Stimulated activated naive B cell treated with anti-CD40 and anti-IgM and Interleukin-4, amounts not matched to agents 10 μg/mL and 1 μg/mL and 100 μg/mL, for 72 hours (primary cell): ENCODE measurements around the gene RBM47.
"Not testable (repeated sequence)": the region's sequence is repeated elsewhere in the genome, so short reads cannot be mapped to it uniquely, and the experiment has no call there.

Experiments
- ATAC-seq, 2 donors: fragments of 150-1000 bp; cut with Tn5 transposase; replicated peaks; 2 replicates each; pipeline ENCODE4 v1.10.0; 2021; ENCODE audit warnings: moderate library complexity in 1 of 2
- DNase-seq: peaks from one replicate; pipeline ENCODE4 v3.0.0; 2021
- H3K27ac Mint-ChIP-seq: one replicate; pipeline ENCODE4 v1.8.0; 2022; ENCODE audit warnings: mild to moderate bottlenecking, mixed read lengths
- H3K27me3 Mint-ChIP-seq, 2 donors: one replicate each; pipeline ENCODE4 v1.8.0; 2022; ENCODE audit warnings: mixed read lengths in 2 of 2
- H3K36me3 Mint-ChIP-seq, 2 donors: one replicate each; pipeline ENCODE4 v1.8.0; 2022; ENCODE audit warnings: mixed read lengths in 2 of 2, mild to moderate bottlenecking in 1 of 2
- H3K4me1 Mint-ChIP-seq, 2 donors: one replicate each; pipeline ENCODE4 v1.8.0; 2022; ENCODE audit warnings: mixed read lengths in 2 of 2, mild to moderate bottlenecking in 1 of 2
- H3K4me3 Mint-ChIP-seq, 2 donors: one replicate each; pipeline ENCODE4 v1.8.0; 2022; ENCODE audit warnings: mild to moderate bottlenecking in 2 of 2, mixed read lengths in 2 of 2, moderate library complexity in 1 of 2
- H3K9me3 Mint-ChIP-seq, 2 donors: one replicate each; pipeline ENCODE4 v1.8.0; 2022; ENCODE audit warnings: mixed read lengths in 2 of 2, mild to moderate bottlenecking in 1 of 2

RBM47 gene

DNA sequence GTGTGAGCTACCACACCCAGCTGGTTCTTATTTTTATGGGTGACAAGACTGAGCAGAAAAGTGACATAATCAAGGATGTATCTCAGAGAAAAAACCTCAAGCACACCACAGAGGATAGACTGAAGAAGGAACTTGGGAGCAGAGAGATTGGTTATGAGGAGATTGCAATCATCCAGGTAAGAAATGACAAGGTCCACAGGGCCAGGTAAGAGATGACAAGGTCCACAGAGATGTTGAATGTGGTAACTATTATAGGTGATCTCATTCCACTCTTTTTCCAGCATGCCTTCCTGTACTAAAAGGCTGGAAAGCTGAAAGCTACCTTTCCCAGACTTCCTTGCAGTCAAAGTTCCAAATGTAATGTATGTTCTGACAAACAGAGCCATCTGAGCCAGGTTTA is 15.9 kb upstream of the RBM47 start:
- Mint-ChIP-seq H3K9me3 (no peaks in the 10 kb centered on the region), H3K36me3 (no peaks in the 10 kb centered on the region), H3K4me1 (peaks cover 0 to 6% of the 10 kb centered on the region in 2 donors), H3K4me3 (no peak overlapping the region), H3K27ac (no peak overlapping the region), H3K27me3 (peaks cover 0 to 7% of the 10 kb centered on the region in 2 donors)
- ATAC-seq (no peak), DNase-seq (no peak)

DNA sequence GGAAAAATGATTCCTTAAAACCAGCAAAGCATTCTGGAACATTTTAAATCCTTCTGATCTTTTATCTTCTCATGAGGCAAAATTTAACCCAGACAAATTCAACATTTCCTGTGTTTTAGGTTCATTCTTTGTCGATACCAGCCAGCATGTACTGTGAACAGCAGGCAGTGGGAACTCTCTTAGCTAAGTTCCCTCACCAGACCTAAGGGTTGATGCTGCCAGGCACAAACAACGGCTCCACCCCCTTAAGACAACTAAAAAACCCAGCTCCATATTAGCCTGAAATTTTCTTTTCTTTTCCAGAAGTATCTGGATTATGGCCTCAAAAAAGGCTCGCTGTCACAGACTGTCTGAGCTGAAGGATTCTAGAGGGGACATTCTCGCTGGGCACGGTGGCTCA is 2.4 kb upstream of the RBM47 start:
- Mint-ChIP-seq H3K36me3 (peaks cover 0 to 3% of the 10 kb centered on the region in 2 donors), H3K27me3 (peaks cover 5 to 17% of the 10 kb centered on the region in 2 donors), H3K4me3 (no peak overlapping the region), H3K9me3 (no peaks in the 10 kb centered on the region), H3K27ac (no peak overlapping the region), H3K4me1 (peaks cover 14 to 32% of the 10 kb centered on the region in 2 donors)
- DNase-seq (no peak), ATAC-seq (no peak)

DNA sequence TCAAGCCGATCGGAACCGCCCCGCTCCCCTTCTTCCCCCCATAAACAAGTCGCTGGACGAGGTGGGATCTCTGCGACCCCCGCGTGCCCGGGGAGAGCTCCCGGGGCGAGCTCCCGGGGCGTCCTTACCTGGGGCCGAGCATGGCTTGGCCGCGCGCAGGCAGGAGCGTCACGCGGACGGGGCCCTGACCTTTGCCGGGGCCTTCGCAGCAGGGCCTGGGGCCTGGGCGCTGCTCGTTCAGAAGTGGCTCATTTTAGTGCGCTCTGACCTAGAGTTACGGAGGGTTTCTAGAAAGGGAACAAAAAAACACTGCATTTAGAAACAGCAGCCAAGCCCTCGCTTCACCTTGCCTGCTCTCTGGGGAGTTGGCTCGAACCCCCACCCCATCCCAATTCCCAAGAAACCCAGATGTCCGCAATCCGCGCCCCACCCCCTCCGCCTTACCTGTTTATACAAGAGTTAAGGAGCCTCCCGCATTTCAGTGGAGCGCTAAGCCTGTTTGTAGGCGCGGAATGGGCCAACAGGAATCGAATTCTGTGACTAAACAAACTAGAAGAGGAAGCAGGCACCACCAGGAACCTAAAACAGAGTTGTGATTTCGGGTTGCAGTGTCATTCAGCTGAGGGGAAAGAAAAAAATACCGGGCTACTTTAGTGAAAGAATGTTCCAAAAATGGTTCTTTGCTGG is 814 bp upstream of the RBM47 start:
- H3K4me1 Mint-ChIP-seq: peaks cover 16 to 45% of the 10 kb centered on the region in 2 donors
- peaks cover 12 to 18% of the 10 kb centered on the region in 2 donors for H3K27me3 Mint-ChIP-seq
- peak overlapping the region; percentile 93 to 95 for H3K4me3 Mint-ChIP-seq
- H3K9me3 Mint-ChIP-seq: no peaks in the 10 kb centered on the region
- peaks cover 3 to 15% of the 10 kb centered on the region in 2 donors for H3K36me3 Mint-ChIP-seq
- DNase-seq (peak; percentile 48), ATAC-seq (peak; percentile 91 to 93)
- peak overlapping the region; percentile 97 for H3K27ac Mint-ChIP-seq

DNA sequence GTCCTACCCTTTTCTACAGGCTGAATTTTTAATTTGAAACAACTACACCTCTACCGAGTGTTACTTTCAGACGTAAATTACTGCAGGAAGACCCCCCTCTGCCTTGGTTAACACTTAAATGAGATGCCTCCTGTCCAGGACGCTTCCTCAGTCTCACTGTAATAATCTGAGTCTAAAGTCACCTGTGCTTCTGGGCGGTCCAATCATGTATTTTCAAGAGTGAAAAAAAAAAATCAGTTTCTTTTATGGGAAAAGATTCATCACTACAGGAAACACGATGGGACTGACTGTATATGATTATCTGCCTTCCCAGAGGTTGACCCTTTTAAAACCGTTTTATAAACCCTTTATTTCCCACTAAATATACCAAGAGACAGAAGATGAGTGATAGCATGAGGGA is 776 bp downstream of the RBM47 start:
- Mint-ChIP-seq H3K4me1 (peaks cover 18 to 45% of the 10 kb centered on the region in 2 donors), H3K27me3 (peaks cover 12 to 18% of the 10 kb centered on the region in 2 donors), H3K9me3 (no peaks in the 10 kb centered on the region), H3K36me3 (peaks cover 3 to 15% of the 10 kb centered on the region in 2 donors), H3K27ac (no peak overlapping the region), H3K4me3 (peak overlapping the region; percentile 93 to 95)
- DNase-seq: no peak
- ATAC-seq: no peak

DNA sequence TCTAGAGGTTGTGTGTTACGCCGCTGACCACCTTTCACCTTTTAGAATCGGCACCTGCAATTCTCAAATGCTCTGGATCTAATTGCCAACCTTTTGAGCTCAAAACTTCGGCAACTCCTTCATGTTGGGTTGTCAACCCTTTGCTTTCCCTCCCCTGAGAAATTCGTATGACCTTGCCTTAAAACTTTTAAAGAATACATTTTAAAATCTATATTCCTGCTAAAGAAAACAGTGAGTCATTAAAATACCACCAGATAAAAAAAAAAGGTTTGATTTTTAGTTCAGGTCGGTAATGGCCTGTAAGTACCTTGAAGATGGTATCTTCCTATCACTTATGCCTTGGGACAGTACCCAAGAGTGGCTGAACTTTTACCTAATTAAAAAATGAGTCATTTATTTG is 1.3 kb downstream of the RBM47 start:
- Mint-ChIP-seq H3K27me3 (peaks cover 12 to 18% of the 10 kb centered on the region in 2 donors), H3K36me3 (peaks cover 3 to 15% of the 10 kb centered on the region in 2 donors), H3K4me1 (peaks cover 19 to 45% of the 10 kb centered on the region in 2 donors)
- DNase-seq, ATAC-seq, H3K27ac Mint-ChIP-seq, H3K4me3 Mint-ChIP-seq, H3K9me3 Mint-ChIP-seq: not testable (repeated sequence)

DNA sequence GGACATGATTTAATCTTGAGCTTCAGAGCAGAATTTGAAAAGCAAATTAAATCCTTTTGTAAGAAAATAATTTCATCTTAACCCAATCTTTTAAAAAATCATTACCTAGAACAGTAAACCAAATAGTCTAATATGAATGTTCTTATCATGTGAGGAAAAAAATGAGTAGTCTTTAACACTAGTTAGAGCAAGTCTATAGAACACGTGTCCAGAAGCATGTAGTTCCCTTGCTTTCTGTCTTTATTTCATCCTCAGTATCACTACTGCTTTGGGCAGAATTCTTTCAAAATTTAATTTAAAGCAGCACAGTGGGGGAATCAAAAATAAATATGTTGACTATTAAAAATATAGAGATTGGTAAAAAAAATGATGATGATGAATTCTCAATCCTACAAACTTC is 2.1 kb downstream of the RBM47 start:
- Mint-ChIP-seq H3K36me3 (peaks cover 5 to 15% of the 10 kb centered on the region in 2 donors), H3K4me1 (peaks cover 24 to 50% of the 10 kb centered on the region in 2 donors), H3K9me3 (no peaks in the 10 kb centered on the region), H3K4me3 (no peak overlapping the region), H3K27me3 (peaks cover 12 to 18% of the 10 kb centered on the region in 2 donors), H3K27ac (no peak overlapping the region)
- ATAC-seq (no peak), DNase-seq (no peak)

DNA sequence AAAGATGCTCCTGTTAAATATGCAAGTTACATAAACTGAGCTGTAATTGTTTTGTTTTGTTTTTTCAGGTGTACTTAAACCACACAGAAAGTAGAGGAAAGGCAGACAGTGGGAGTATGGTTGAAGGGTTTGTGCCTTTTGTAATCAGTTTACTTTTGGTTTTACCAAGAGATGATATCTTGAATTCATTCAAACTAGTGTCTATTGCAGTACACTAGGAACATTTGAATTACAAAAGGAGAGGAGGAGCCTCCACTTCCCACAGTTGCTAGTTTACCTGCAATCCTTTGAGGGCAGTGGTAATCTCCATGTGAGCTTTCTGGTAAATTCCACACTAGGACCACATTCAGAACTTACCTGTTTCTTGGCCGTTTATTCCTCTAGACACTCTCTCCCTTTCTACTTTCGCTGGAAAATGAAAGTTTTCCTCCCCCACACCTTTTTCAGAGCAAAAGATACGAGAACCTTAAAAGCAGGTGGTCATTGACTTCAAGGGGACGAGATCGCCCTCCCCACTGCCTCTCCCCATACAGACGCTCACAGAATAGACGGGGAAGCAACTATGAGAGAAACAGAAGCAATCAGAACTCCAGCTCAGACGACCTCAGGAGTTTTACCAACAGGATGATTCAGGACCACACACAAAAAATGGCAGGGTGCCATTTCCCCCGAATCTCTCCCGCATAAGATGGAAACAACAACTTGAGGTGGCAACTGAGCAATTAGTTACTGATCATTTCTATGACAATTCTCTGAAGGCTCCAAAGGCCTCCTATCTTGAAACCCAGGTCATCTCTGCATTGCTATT is 3.3 kb downstream of the RBM47 start:
- Mint-ChIP-seq H3K36me3 (peaks cover 5 to 21% of the 10 kb centered on the region in 2 donors), H3K4me1 (peaks cover 29 to 59% of the 10 kb centered on the region in 2 donors), H3K27ac (no peak overlapping the region), H3K9me3 (peaks cover 4 to 5% of the 10 kb centered on the region in 2 donors), H3K4me3 (no peak overlapping the region), H3K27me3 (peaks cover 12 to 18% of the 10 kb centered on the region in 2 donors)
- ATAC-seq: no peak
- no peak for DNase-seq

DNA sequence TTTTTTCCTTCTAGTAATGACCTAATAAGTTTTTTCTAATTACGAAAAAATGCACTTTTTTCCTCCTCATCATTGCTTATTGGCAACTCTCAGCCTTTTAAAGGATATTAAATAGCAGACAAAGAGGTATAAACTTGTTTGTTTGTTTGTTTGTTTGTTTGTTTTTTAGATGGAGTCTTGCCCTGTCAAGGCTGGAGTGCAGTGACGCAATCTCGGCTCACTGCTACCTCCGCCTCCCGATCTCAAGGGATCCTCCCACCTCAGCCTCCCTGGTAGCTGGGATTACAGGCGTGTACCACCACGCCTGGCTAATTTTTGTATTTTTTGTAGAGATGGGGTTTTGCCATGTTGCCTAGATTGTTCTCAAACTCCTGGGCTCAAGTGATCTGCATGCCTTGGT is 6.0 kb downstream of the RBM47 start:
- Mint-ChIP-seq H3K36me3 (peaks cover 7 to 27% of the 10 kb centered on the region in 2 donors), H3K4me1 (peaks cover 30 to 41% of the 10 kb centered on the region in 2 donors), H3K27ac (no peak overlapping the region), H3K4me3 (no peak overlapping the region), H3K27me3 (peaks cover 12 to 18% of the 10 kb centered on the region in 2 donors), H3K9me3 (peaks cover 4 to 5% of the 10 kb centered on the region in 2 donors)
- no peak for ATAC-seq
- no peak for DNase-seq

- peaks cover 8 to 24% of the 10 kb centered on the region in 2 donors for H3K36me3 Mint-ChIP-seq
- H3K9me3 Mint-ChIP-seq: peaks cover 4 to 5% of the 10 kb centered on the region in 2 donors
- H3K27me3 Mint-ChIP-seq: peaks cover 7 to 13% of the 10 kb centered on the region in 2 donors
- H3K4me3 Mint-ChIP-seq: no peak overlapping the region
- H3K27ac Mint-ChIP-seq: peak overlapping the region; percentile 92
- DNase-seq: no peak
- no peak for ATAC-seq
- H3K4me1 Mint-ChIP-seq: peaks cover 28 to 40% of the 10 kb centered on the region in 2 donors
Measured at GRCh38 chr4:40622913-40623312, 6.8 kb downstream of the RBM47 start.

DNA sequence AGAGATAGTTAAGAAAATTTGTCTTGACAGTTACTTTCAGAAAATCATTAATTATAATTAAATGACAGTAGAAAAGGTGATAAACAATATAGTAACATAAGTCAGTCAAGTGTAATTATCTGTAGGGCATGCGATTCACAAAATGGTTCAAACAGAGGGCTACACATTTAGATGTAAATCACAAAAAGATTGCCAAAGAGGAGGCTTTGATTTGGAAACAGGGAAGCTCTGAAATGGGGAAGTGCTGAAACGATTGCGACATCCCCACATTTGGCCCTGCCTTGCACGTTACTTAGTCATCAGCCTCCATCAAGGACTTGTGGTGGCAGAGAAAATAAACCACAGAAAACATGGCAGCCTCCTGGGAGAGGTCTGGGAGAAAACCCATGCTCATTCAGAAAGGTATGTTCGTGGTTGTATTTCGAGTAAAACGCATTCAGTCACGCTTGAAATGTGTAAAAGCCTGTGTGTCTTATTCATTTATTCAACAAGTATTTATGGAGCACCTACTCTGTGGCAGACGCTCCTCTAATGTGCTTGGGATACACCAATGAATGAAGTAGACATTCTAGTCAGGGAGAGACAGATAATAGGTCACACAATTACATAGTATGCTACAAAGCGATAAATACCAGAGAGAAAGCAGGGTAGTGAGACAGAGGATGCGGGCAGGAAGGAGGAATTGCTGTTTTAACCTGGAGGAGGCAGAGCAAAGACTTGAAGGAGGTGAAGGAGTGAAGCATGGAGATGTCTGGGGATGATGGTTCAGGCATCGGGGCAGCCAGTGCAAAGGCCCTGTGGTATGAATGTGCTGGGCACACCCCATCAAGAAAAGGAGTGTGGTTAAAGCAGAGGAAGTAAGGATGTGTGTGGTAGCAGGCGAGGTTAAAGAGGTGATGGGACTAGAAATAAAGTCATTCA is 7.8 kb downstream of the RBM47 start:
- H3K4me3 Mint-ChIP-seq: peak overlapping the region; percentile 63 to 72
- peak overlapping the region; percentile 92 for H3K27ac Mint-ChIP-seq
- DNase-seq: peak; percentile 77
- ATAC-seq: peak; percentile 94
- peaks cover 6% of the 10 kb centered on the region in 2 donors for H3K27me3 Mint-ChIP-seq
- H3K9me3 Mint-ChIP-seq: peaks cover 4 to 5% of the 10 kb centered on the region in 2 donors
- H3K4me1 Mint-ChIP-seq: peaks cover 28 to 34% of the 10 kb centered on the region in 2 donors
- H3K36me3 Mint-ChIP-seq: peaks cover 8 to 22% of the 10 kb centered on the region in 2 donors

DNA sequence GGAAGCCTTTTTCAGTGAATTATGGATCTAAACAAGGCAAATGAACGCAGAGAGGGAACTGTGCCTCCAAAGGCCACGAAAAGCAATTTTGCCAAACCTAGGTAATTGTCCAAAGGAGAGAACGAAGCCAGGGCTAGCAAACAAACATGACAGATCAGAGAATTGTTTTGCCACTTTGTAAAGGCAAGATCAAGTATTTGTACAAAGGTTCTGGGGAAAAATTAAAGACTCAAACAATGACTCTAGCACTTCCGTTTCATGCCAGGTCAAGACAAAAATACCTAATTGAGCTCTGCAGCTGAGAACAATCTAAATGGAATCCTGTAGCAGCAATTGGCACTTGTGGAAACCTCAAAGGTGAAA is 8.5 kb downstream of the RBM47 start:
- peak overlapping the region; percentile 92 for H3K27ac Mint-ChIP-seq
- no peaks in the 10 kb centered on the region for H3K27me3 Mint-ChIP-seq
- peaks cover 27 to 28% of the 10 kb centered on the region in 2 donors for H3K4me1 Mint-ChIP-seq
- H3K4me3 Mint-ChIP-seq: peak overlapping the region; percentile 32 to 34
- H3K9me3 Mint-ChIP-seq: peaks cover 4 to 5% of the 10 kb centered on the region in 2 donors
- no peak for DNase-seq
- peaks cover 8 to 16% of the 10 kb centered on the region in 2 donors for H3K36me3 Mint-ChIP-seq
- ATAC-seq: peak; percentile 58 to 60

GRCh38 chr4:40619600-40619999 is 10.1 kb downstream of the RBM47 start:
- DNase-seq (no peak), ATAC-seq (no peak)
- Mint-ChIP-seq H3K36me3 (peaks cover 5 to 12% of the 10 kb centered on the region in 2 donors), H3K4me1 (peaks cover 23 to 27% of the 10 kb centered on the region in 2 donors), H3K27ac (peak overlapping the region; percentile 62), H3K4me3 (no peak overlapping the region), H3K27me3 (no peaks in the 10 kb centered on the region), H3K9me3 (peaks cover 4 to 5% of the 10 kb centered on the region in 2 donors)

- no peak overlapping the region for H3K27ac Mint-ChIP-seq
- peaks cover 4 to 5% of the 10 kb centered on the region in 2 donors for H3K9me3 Mint-ChIP-seq
- no peak overlapping the region for H3K4me3 Mint-ChIP-seq
- no peak for DNase-seq
- peaks cover 5 to 12% of the 10 kb centered on the region in 2 donors for H3K36me3 Mint-ChIP-seq
- ATAC-seq: no peak
- peaks cover 22 to 23% of the 10 kb centered on the region in 2 donors for H3K4me1 Mint-ChIP-seq
- H3K27me3 Mint-ChIP-seq: no peaks in the 10 kb centered on the region
Measured at GRCh38 chr4:40617872-40618271, 11.8 kb downstream of the RBM47 start.

DNA sequence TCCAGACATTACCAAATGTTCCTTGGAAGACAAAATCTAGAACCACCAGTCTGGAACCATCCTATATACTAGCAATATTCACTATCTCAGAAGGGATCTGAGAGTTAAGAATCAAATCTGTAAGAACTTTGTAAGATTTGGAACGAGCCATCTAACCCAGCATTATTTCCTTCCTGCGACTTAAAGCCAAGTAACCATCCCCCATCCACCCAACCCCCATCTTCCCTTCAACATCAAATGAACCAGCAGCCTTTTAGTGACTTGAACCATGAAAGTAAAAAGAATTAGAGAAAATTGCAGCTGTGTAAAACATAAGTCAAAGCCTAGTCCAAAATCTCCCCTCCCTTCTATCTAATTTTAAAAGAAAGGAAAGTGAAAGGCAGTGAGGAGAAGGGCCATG is 15.6 kb downstream of the RBM47 start:
- Mint-ChIP-seq H3K9me3 (no peaks in the 10 kb centered on the region), H3K27me3 (no peaks in the 10 kb centered on the region), H3K27ac (peak overlapping the region; percentile 32), H3K4me1 (peaks cover 6% of the 10 kb centered on the region in 2 donors), H3K4me3 (no peak overlapping the region), H3K36me3 (peaks cover 3% of the 10 kb centered on the region in 2 donors)
- ATAC-seq (no peak), DNase-seq (no peak)
